Nephron (organoid): ENCODE results near the gene LRBA.
A peak's percentile ranks its signal among the peaks of the same experiment; 100 is the strongest.

ENCODE experiments used
- H3K27ac Mint-ChIP-seq, 3 experiments: 2 replicates each; pipeline ENCODE4 v1.8.0; 2020; ENCODE audit warnings: mixed read lengths in 3 of 3, mild to moderate bottlenecking in 2 of 3, moderate library complexity in 1 of 3
- H3K27me3 Mint-ChIP-seq: 2 replicates; pipeline ENCODE4 v1.8.0; 2021; ENCODE audit warnings: low read depth, mild to moderate bottlenecking, moderate library complexity, mixed read lengths
- H3K36me3 Mint-ChIP-seq: 2 replicates; pipeline ENCODE4 v1.8.0; 2020; ENCODE audit warnings: low read depth, mixed read lengths
- H3K4me1 Mint-ChIP-seq: 2 replicates; pipeline ENCODE4 v1.8.0; 2020; ENCODE audit warnings: mixed read lengths
- H3K4me3 Mint-ChIP-seq, 3 experiments: 2 replicates each; pipeline ENCODE4 v1.8.0; 2020; ENCODE audit warnings: mild to moderate bottlenecking in 3 of 3, mixed read lengths in 3 of 3, moderate library complexity in 2 of 3
- H3K9me3 Mint-ChIP-seq: 2 replicates; pipeline ENCODE4 v1.8.0; 2020; ENCODE audit warnings: mixed read lengths
- TF ChIP-seq, protein P1 (sequence below), 3 experiments: fragments of 200-600 bp; sonication (generic); IDR thresholded peaks; one replicate each; pipeline ENCODE4 v1.5.0; 2021; ENCODE audit warnings: antibody characterized with exemption in 3 of 3; ENCODE audit not compliant: unreplicated experiment in 3 of 3

The LRBA gene

GRCh38 chr4:151022586-151022985 is 7.5 kb upstream of the LRBA start:
- H3K4me3 Mint-ChIP-seq = no peak overlapping the region
- TF ChIP-seq, protein P1, sequence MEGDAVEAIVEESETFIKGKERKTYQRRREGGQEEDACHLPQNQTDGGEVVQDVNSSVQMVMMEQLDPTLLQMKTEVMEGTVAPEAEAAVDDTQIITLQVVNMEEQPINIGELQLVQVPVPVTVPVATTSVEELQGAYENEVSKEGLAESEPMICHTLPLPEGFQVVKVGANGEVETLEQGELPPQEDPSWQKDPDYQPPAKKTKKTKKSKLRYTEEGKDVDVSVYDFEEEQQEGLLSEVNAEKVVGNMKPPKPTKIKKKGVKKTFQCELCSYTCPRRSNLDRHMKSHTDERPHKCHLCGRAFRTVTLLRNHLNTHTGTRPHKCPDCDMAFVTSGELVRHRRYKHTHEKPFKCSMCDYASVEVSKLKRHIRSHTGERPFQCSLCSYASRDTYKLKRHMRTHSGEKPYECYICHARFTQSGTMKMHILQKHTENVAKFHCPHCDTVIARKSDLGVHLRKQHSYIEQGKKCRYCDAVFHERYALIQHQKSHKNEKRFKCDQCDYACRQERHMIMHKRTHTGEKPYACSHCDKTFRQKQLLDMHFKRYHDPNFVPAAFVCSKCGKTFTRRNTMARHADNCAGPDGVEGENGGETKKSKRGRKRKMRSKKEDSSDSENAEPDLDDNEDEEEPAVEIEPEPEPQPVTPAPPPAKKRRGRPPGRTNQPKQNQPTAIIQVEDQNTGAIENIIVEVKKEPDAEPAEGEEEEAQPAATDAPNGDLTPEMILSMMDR (IDR thresholded peaks at IDR 0.05; ENCODE audit: unreplicated experiment in 3 of 3) = no peak
- peaks cover 4% of the 10 kb centered on the region for H3K27me3 Mint-ChIP-seq
- no peak overlapping the region for H3K27ac Mint-ChIP-seq
- no peaks in the 10 kb centered on the region for H3K36me3 Mint-ChIP-seq
- no peaks in the 10 kb centered on the region for H3K9me3 Mint-ChIP-seq
- H3K4me1 Mint-ChIP-seq = no peaks in the 10 kb centered on the region

DNA sequence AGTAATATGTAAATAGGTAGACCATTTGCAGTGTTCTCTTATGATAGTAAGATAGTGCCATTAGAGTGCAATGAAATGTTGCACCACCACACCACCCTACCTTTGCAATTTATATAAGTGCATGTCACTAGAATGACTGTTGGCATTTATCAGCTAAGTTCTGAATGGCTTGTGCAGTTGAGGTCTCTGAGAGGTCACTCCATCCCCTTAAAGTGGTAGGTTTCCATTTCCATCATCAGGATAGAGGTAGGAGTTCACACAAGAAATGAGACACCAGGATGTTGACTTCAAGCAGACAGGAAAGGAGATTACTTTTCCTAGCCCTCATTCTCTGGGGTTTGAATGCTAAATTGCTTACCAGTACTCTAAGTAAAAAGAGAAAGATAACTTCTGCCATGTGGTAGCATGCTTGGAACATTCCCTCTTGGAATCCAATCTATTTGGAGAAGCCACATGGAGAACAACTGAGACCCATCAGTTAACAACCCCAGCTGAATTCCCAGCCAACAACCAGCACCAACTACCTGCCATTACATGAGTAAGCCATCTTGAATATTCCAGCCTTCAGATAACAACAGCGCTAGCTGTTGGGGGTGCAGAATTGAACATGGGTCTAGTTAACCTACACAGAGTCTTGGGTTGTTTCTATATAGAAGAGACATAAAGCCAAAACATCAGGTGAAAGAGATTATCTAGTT is 6.7 kb upstream of the LRBA start:
- TF ChIP-seq, protein P1 (IDR thresholded peaks at IDR 0.05; ENCODE audit: unreplicated experiment in 3 of 3) = no peak
- no peaks in the 10 kb centered on the region for H3K36me3 Mint-ChIP-seq
- no peak overlapping the region for H3K27ac Mint-ChIP-seq
- no peaks in the 10 kb centered on the region for H3K9me3 Mint-ChIP-seq
- H3K27me3 Mint-ChIP-seq = peaks cover 4% of the 10 kb centered on the region
- H3K4me3 Mint-ChIP-seq = no peak overlapping the region
- H3K4me1 Mint-ChIP-seq = no peaks in the 10 kb centered on the region

GRCh38 chr4:151015459-151016347 is 619 bp upstream of the LRBA start:
- peaks cover 27% of the 10 kb centered on the region for H3K4me1 Mint-ChIP-seq
- TF ChIP-seq, protein P1 (IDR thresholded peaks at IDR 0.05; ENCODE audit: unreplicated experiment in 3 of 3) = no peak
- H3K4me3 Mint-ChIP-seq = peak overlapping the region; percentile 99 to 100 (median 99)
- no peaks in the 10 kb centered on the region for H3K27me3 Mint-ChIP-seq
- H3K9me3 Mint-ChIP-seq = no peaks in the 10 kb centered on the region
- H3K27ac Mint-ChIP-seq = peak overlapping the region; percentile 93 to 98 (median 97)
- H3K36me3 Mint-ChIP-seq = peaks cover 4% of the 10 kb centered on the region

GRCh38 chr4:151013944-151014343 is 1.1 kb downstream of the LRBA start:
- H3K4me3 Mint-ChIP-seq = peak overlapping the region; percentile 99 to 100 (median 99)

DNA sequence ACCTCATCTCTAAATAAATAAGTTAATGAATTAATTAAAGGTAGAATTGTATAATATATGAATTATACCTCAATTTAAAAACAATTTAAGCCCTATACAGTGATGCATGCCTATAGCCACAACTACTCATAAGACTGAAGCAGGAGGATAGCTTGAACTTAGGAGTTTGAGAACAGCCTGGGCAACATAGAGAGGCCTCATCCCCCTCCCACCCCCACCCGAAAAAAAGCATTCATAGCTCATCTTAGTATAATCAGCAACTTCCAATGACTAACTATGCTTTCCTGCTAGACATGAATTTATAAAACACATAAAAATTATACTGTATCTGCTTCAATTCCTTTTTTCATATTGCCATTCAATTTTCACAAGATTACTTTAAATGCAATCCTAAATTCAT is 1.6 kb downstream of the LRBA start:
- TF ChIP-seq, protein P1 (IDR thresholded peaks at IDR 0.05; ENCODE audit: unreplicated experiment in 3 of 3) = no peak
- Mint-ChIP-seq H3K27ac (peak overlapping the region in 1 of 3 experiments; percentile 93), H3K4me3 (peak overlapping the region; percentile 99 to 100 (median 99)), H3K4me1 (peaks cover 27% of the 10 kb centered on the region), H3K9me3 (no peaks in the 10 kb centered on the region), H3K27me3 (no peaks in the 10 kb centered on the region), H3K36me3 (peaks cover 4% of the 10 kb centered on the region)

More at GRCh38 chr4:151013944-151014343, 1.1 kb downstream of the LRBA start:
- H3K9me3 Mint-ChIP-seq = no peaks in the 10 kb centered on the region
- H3K4me1 Mint-ChIP-seq = peaks cover 27% of the 10 kb centered on the region
- H3K27me3 Mint-ChIP-seq = no peaks in the 10 kb centered on the region
- TF ChIP-seq, protein P1 (IDR thresholded peaks at IDR 0.05; ENCODE audit: unreplicated experiment in 3 of 3) = no peak
- H3K27ac Mint-ChIP-seq = peak overlapping the region; percentile 93 to 98 (median 93)
- H3K36me3 Mint-ChIP-seq = peaks cover 4% of the 10 kb centered on the region
